GM23338 (cell line): ENCODE results near the gene RBM33. TPM values are rescaled to one million over a fixed set of nuclear protein-coding genes. Genes with fewer than 3 reads are reported as not detected.

Experiments used
- ATAC-seq: fragments of 200-7000 bp; cut with Tn5 transposase; 3 replicates; pipeline ENCODE4 v1.9.1; 2020
- DNase-seq: peaks from one replicate; pipeline ENCODE4 v3.0.0-alpha.2; 2015; ENCODE audit warnings: low spot score
- H2AFZ ChIP-seq: fragments of 200-600 bp; sonication (generic); 2 replicates; pipeline ENCODE4 v1.8.0; 2016; ENCODE audit warnings: antibody characterized with exemption, mild to moderate bottlenecking, moderate library complexity
- H3F3A ChIP-seq: fragments of 200-600 bp; sonication (generic); replicated peaks from 2 replicates; pipeline ENCODE4 v1.8.0; 2017; ENCODE audit warnings: antibody characterized with exemption, mixed run types, low read depth
- H3K27ac ChIP-seq: fragments of 200-600 bp; sonication (generic); 2 replicates; pipeline ENCODE4 v1.6.1; 2016; ENCODE audit warnings: low read depth
- H3K27me3 ChIP-seq: fragments of 200-600 bp; sonication (generic); 2 replicates; pipeline ENCODE4 v1.8.0; 2016; ENCODE audit warnings: mild to moderate bottlenecking, mixed run types, moderate library complexity; ENCODE audit not compliant: insufficient read depth
- H3K36me3 ChIP-seq: fragments of 200-600 bp; sonication (generic); 2 replicates; pipeline ENCODE4 v1.8.0; 2016; ENCODE audit warnings: mild to moderate bottlenecking; ENCODE audit not compliant: insufficient read depth
- H3K4me1 ChIP-seq: fragments of 200-600 bp; sonication (generic); 2 replicates; pipeline ENCODE4 v1.8.0; 2016; ENCODE audit warnings: mild to moderate bottlenecking, moderate library complexity; ENCODE audit not compliant: insufficient read depth
- H3K4me2 ChIP-seq: fragments of 200-600 bp; sonication (generic); 2 replicates; pipeline ENCODE4 v1.7.1; 2017; ENCODE audit warnings: mixed run types
- H3K4me3 ChIP-seq: fragments of 200-600 bp; sonication (generic); 2 replicates; pipeline ENCODE4 v1.6.1; 2016; ENCODE audit warnings: mixed run types
- H3K79me2 ChIP-seq: fragments of 200-600 bp; sonication (generic); replicated peaks from 2 replicates; pipeline ENCODE4 v1.8.0; 2017; ENCODE audit warnings: mild to moderate bottlenecking; ENCODE audit not compliant: insufficient read depth
- H3K9me2 ChIP-seq: fragments of 200-600 bp; sonication (generic); 2 replicates; pipeline ENCODE4 v1.8.0; 2017; ENCODE audit not compliant: insufficient read depth
- H4K20me1 ChIP-seq: fragments of 200-600 bp; sonication (generic); replicated peaks from 2 replicates; pipeline ENCODE4 v1.8.0; 2017; ENCODE audit warnings: mild to moderate bottlenecking; ENCODE audit not compliant: insufficient read depth
- H3K27ac Mint-ChIP-seq: 2 replicates; pipeline ENCODE4 v1.8.0; 2020; ENCODE audit warnings: inconsistent platforms, mild to moderate bottlenecking, moderate library complexity, mixed read lengths
- H3K27me3 Mint-ChIP-seq: 3 replicates; pipeline ENCODE4 v1.8.0; 2022; ENCODE audit warnings: low read depth, mild to moderate bottlenecking, moderate library complexity, mixed read lengths, inconsistent platforms; ENCODE audit not compliant: insufficient read depth, poor library complexity
- H3K36me3 Mint-ChIP-seq: 3 replicates; pipeline ENCODE4 v1.8.0; 2021; ENCODE audit warnings: low read depth, mild to moderate bottlenecking, inconsistent platforms, moderate library complexity, mixed read lengths
- H3K4me1 Mint-ChIP-seq: 3 replicates; pipeline ENCODE4 v1.8.0; 2020; ENCODE audit warnings: mild to moderate bottlenecking, inconsistent platforms, mixed read lengths
- H3K4me3 Mint-ChIP-seq: 3 replicates; pipeline ENCODE4 v1.8.0; 2021; ENCODE audit warnings: moderate library complexity, mild to moderate bottlenecking, inconsistent platforms, mixed read lengths
- H3K9me3 Mint-ChIP-seq: 3 replicates; pipeline ENCODE4 v1.8.0; 2020; ENCODE audit warnings: moderate library complexity, mild to moderate bottlenecking, inconsistent platforms, mixed read lengths
- CREB1 ChIP-seq: fragments of 250-450 bp; sonication (Bioruptor Pico); IDR thresholded peaks from 2 replicates; pipeline ENCODE4 v1.5.0; 2020; ENCODE audit warnings: low read depth, mild to moderate bottlenecking, moderate library complexity
- EZH2 ChIP-seq: fragments of 200-600 bp; sonication (generic); IDR thresholded peaks from one replicate; pipeline ENCODE4 v1.8.0; 2017; ENCODE audit warnings: antibody characterized with exemption, mild to moderate bottlenecking, low read depth; ENCODE audit not compliant: unreplicated experiment
- EZH2phosphoT487 ChIP-seq: fragments of 200-600 bp; sonication (generic); IDR thresholded peaks from one replicate; pipeline ENCODE4 v1.8.1; 2018; ENCODE audit warnings: antibody characterized with exemption; ENCODE audit not compliant: unreplicated experiment
- JUNB ChIP-seq: IDR thresholded peaks from one replicate; pipeline ENCODE4 v1.6.1; 2016; ENCODE audit warnings: antibody characterized with exemption; ENCODE audit not compliant: unreplicated experiment
- NANOG ChIP-seq: IDR thresholded peaks from 2 replicates; pipeline ENCODE4 v1.6.1; 2016; ENCODE audit warnings: antibody characterized with exemption, borderline replicate concordance
- POLR2AphosphoS5 ChIP-seq: IDR thresholded peaks from 2 replicates; pipeline ENCODE4 v1.6.1; 2016; ENCODE audit warnings: antibody characterized with exemption, low read depth
- STAT1 ChIP-seq: IDR thresholded peaks from one replicate; pipeline ENCODE4 v1.6.1; 2016; ENCODE audit warnings: antibody characterized with exemption; ENCODE audit not compliant: unreplicated experiment
- ZNF331 ChIP-seq: fragments of 250-450 bp; sonication (Bioruptor Pico); IDR thresholded peaks from 2 replicates; pipeline ENCODE4 v1.5.0; 2020; ENCODE audit warnings: low read depth, mild to moderate bottlenecking, moderate library complexity
- polyA plus RNA-seq: library from polyadenylated mRNA; unstranded; fragments of >200 nt; fragmentation: Nextera tagmentation; extraction: Ambion mirVana; gene quantifications from 2 replicates; pipeline ENCODE4 v1.2.1, GENCODE V29; 2016
- total RNA-seq: library from RNA; depleted of rRNA; stranded (reverse); fragments of >200 nt; shearing (Covaris generic); gene quantifications from 2 replicates; pipeline ENCODE4 v1.2.3, GENCODE V29; 2014
- TF ChIP-seq, protein P1 (sequence below): fragments of 250-450 bp; sonication (Bioruptor Pico); IDR thresholded peaks from 2 replicates; pipeline ENCODE4 v1.5.0; 2020; ENCODE audit warnings: mild to moderate bottlenecking, moderate library complexity
- TF ChIP-seq, protein P2 (sequence below): IDR thresholded peaks from one replicate; pipeline ENCODE4 v1.6.1; 2018; ENCODE audit warnings: antibody characterized with exemption; ENCODE audit not compliant: unreplicated experiment
- TF ChIP-seq, protein P3 (sequence below): IDR thresholded peaks from 2 replicates; pipeline ENCODE4 v1.6.1; 2016; ENCODE audit warnings: antibody characterized with exemption
- TF ChIP-seq, protein P4 (sequence below), 2 experiments: fragments of 200-600 bp in 1 of 2; sonication (generic) in 1 of 2; conservative IDR thresholded peaks; 2 replicates each; pipeline versions ENCODE4 v1.5.1 to v1.6.1; 2016 to 2017; ENCODE audit warnings: antibody characterized with exemption in 2 of 2, low read depth in 2 of 2, mild to moderate bottlenecking in 2 of 2, moderate library complexity in 1 of 2

The RBM33 gene
- total and polyA plus RNA-seq, 2 experiments from 2014 or later = 47.7 to 94.7 TPM

DNA sequence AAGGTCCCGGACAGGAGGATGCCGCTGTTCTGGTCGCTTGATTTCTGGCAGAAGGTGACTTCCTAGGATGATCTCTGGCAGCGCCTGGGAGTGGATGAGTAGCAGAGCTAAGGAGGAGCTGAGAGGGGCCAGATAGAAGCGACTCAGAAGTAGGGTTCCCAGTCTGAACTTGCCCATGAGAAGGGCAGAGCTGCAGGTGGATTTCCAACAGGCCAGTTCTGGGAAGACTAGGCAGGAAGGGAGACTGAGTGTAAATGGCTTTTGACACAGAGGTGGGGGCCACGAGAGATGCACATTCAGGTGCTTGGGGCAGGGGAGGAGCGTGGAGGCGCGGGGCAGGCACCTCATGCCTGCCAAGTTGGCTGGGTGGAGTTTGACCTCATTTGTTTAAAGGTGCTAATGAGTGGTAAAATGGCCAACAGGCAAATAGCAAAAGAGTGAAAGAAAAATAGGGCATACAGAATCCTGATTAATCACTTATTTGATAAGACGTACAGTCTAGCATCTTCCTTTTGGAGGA, 109.0 kb downstream of the RBM33 start:
- Histone ChIP-seq H3K27me3 (no peaks in the 10 kb centered on the region), H3K27ac (no peak overlapping the region), H3K4me2 (no peak overlapping the region), H3K9me2 (no peaks in the 10 kb centered on the region), H3F3A (no peaks in the 10 kb centered on the region), H3K36me3 (peaks cover 4% of the 10 kb centered on the region; the same call in 1 of the 2 replicates), H2AFZ (no peak overlapping the region), H3K79me2 (peaks cover 98% of the 10 kb centered on the region), H3K4me1 (peaks cover 15% of the 10 kb centered on the region; the same call in 1 of the 2 replicates), H3K4me3 (no peak overlapping the region), H4K20me1 (peaks cover 39% of the 10 kb centered on the region)
- ATAC-seq = no peak; the same call in 2 of the 3 replicates
- Mint-ChIP-seq H3K36me3 (peaks cover 26% of the 10 kb centered on the region), H3K4me1 (peaks cover 38% of the 10 kb centered on the region), H3K4me3 (no peak overlapping the region), H3K27ac (no peak overlapping the region), H3K27me3 (no peaks in the 10 kb centered on the region), H3K9me3 (peaks cover 8% of the 10 kb centered on the region; the same call in 2 of the 3 replicates)
- no peak for DNase-seq
- TF ChIP-seq, protein P1, sequence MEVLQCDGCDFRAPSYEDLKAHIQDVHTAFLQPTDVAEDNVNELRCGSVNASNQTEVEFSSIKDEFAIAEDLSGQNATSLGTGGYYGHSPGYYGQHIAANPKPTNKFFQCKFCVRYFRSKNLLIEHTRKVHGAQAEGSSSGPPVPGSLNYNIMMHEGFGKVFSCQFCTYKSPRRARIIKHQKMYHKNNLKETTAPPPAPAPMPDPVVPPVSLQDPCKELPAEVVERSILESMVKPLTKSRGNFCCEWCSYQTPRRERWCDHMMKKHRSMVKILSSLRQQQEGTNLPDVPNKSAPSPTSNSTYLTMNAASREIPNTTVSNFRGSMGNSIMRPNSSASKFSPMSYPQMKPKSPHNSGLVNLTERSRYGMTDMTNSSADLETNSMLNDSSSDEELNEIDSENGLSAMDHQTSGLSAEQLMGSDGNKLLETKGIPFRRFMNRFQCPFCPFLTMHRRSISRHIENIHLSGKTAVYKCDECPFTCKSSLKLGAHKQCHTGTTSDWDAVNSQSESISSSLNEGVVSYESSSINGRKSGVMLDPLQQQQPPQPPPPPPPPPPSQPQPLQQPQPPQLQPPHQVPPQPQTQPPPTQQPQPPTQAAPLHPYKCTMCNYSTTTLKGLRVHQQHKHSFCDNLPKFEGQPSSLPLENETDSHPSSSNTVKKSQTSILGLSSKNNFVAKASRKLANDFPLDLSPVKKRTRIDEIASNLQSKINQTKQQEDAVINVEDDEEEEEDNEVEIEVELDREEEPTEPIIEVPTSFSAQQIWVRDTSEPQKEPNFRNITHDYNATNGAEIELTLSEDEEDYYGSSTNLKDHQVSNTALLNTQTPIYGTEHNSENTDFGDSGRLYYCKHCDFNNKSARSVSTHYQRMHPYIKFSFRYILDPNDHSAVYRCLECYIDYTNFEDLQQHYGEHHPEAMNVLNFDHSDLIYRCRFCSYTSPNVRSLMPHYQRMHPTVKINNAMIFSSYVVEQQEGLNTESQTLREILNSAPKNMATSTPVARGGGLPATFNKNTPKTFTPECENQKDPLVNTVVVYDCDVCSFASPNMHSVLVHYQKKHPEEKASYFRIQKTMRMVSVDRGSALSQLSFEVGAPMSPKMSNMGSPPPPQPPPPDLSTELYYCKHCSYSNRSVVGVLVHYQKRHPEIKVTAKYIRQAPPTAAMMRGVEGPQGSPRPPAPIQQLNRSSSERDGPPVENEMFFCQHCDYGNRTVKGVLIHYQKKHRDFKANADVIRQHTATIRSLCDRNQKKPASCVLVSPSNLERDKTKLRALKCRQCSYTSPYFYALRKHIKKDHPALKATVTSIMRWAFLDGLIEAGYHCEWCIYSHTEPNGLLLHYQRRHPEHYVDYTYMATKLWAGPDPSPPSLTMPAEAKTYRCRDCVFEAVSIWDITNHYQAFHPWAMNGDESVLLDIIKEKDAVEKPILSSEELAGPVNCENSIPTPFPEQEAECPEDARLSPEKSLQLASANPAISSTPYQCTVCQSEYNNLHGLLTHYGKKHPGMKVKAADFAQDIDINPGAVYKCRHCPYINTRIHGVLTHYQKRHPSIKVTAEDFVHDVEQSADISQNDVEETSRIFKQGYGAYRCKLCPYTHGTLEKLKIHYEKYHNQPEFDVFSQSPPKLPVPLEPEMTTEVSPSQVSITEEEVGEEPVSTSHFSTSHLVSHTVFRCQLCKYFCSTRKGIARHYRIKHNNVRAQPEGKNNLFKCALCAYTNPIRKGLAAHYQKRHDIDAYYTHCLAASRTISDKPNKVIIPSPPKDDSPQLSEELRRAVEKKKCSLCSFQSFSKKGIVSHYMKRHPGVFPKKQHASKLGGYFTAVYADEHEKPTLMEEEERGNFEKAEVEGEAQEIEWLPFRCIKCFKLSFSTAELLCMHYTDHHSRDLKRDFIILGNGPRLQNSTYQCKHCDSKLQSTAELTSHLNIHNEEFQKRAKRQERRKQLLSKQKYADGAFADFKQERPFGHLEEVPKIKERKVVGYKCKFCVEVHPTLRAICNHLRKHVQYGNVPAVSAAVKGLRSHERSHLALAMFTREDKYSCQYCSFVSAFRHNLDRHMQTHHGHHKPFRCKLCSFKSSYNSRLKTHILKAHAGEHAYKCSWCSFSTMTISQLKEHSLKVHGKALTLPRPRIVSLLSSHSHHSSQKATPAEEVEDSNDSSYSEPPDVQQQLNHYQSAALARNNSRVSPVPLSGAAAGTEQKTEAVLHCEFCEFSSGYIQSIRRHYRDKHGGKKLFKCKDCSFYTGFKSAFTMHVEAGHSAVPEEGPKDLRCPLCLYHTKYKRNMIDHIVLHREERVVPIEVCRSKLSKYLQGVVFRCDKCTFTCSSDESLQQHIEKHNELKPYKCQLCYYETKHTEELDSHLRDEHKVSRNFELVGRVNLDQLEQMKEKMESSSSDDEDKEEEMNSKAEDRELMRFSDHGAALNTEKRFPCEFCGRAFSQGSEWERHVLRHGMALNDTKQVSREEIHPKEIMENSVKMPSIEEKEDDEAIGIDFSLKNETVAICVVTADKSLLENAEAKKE (CRISPR knock-in tag) = no peak
- TF ChIP-seq EZH2 (no peak), CREB1 (CRISPR knock-in tag) (no peak), ZNF331 (no peak), JUNB (no peak), STAT1 (no peak), NANOG (no peak), EZH2phosphoT487 (no peak), POLR2AphosphoS5 (no peak)
- TF ChIP-seq, protein P2, sequence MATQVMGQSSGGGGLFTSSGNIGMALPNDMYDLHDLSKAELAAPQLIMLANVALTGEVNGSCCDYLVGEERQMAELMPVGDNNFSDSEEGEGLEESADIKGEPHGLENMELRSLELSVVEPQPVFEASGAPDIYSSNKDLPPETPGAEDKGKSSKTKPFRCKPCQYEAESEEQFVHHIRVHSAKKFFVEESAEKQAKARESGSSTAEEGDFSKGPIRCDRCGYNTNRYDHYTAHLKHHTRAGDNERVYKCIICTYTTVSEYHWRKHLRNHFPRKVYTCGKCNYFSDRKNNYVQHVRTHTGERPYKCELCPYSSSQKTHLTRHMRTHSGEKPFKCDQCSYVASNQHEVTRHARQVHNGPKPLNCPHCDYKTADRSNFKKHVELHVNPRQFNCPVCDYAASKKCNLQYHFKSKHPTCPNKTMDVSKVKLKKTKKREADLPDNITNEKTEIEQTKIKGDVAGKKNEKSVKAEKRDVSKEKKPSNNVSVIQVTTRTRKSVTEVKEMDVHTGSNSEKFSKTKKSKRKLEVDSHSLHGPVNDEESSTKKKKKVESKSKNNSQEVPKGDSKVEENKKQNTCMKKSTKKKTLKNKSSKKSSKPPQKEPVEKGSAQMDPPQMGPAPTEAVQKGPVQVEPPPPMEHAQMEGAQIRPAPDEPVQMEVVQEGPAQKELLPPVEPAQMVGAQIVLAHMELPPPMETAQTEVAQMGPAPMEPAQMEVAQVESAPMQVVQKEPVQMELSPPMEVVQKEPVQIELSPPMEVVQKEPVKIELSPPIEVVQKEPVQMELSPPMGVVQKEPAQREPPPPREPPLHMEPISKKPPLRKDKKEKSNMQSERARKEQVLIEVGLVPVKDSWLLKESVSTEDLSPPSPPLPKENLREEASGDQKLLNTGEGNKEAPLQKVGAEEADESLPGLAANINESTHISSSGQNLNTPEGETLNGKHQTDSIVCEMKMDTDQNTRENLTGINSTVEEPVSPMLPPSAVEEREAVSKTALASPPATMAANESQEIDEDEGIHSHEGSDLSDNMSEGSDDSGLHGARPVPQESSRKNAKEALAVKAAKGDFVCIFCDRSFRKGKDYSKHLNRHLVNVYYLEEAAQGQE = no peak
- TF ChIP-seq, protein P3, sequence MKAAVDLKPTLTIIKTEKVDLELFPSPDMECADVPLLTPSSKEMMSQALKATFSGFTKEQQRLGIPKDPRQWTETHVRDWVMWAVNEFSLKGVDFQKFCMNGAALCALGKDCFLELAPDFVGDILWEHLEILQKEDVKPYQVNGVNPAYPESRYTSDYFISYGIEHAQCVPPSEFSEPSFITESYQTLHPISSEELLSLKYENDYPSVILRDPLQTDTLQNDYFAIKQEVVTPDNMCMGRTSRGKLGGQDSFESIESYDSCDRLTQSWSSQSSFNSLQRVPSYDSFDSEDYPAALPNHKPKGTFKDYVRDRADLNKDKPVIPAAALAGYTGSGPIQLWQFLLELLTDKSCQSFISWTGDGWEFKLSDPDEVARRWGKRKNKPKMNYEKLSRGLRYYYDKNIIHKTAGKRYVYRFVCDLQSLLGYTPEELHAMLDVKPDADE = no peak
- TF ChIP-seq, protein P4, sequence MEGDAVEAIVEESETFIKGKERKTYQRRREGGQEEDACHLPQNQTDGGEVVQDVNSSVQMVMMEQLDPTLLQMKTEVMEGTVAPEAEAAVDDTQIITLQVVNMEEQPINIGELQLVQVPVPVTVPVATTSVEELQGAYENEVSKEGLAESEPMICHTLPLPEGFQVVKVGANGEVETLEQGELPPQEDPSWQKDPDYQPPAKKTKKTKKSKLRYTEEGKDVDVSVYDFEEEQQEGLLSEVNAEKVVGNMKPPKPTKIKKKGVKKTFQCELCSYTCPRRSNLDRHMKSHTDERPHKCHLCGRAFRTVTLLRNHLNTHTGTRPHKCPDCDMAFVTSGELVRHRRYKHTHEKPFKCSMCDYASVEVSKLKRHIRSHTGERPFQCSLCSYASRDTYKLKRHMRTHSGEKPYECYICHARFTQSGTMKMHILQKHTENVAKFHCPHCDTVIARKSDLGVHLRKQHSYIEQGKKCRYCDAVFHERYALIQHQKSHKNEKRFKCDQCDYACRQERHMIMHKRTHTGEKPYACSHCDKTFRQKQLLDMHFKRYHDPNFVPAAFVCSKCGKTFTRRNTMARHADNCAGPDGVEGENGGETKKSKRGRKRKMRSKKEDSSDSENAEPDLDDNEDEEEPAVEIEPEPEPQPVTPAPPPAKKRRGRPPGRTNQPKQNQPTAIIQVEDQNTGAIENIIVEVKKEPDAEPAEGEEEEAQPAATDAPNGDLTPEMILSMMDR (conservative IDR thresholded peaks at IDR 0.05; ENCODE audit: low read depth in 2 of 2) = no peak
